Measurements from ENCODE around the gene ANKRD55.
"Not testable (repeated sequence)": the region's sequence is repeated elsewhere in the genome, so short reads cannot be mapped to it uniquely, and the experiment has no call there.

ANKRD55 gene

DNA sequence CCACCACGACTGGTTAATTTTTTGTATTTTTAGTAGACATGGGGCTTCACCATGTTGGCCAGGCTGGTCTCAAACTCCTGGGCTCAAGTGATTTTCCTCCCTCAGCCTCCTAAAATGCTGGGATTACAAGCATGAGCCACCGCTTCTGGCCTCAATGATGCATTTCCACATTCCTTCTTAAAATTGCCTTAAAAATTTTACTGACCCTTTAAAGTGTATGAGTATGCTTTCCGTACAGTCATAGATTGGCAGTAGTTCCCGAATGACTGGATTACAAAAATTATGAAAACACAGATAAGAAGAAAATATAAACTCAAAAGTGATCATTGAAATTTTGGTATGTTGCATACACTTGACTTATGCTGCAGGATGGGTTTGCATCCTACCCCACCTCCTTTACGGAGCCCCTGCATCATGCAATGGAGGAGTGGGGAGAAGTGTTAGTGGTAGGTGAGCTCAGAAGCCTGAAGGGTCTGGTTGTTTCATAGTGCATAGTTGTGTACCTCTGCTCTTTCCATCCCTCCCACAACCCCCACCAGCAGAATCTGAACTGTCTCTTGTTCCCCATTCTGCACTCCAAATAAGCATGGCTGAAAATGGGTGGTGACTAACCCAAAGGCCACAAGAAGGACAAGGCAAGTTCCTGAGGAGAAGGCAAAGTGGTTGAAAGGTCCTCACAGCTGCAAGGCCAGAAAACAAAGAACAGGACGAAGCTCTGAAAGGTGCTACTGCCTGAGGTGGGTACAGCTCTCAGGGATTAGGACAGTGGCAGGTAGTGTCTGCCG lies 26.8 kb downstream of the ANKRD55 start:
- no peak for DNase-seq

GRCh38 chr5:56203936-56204335 lies 29.2 kb downstream of the ANKRD55 start:
- not testable (repeated sequence) for DNase-seq

GRCh38 chr5:56202483-56202882 lies 30.6 kb downstream of the ANKRD55 start:
- no peak for DNase-seq

DNA sequence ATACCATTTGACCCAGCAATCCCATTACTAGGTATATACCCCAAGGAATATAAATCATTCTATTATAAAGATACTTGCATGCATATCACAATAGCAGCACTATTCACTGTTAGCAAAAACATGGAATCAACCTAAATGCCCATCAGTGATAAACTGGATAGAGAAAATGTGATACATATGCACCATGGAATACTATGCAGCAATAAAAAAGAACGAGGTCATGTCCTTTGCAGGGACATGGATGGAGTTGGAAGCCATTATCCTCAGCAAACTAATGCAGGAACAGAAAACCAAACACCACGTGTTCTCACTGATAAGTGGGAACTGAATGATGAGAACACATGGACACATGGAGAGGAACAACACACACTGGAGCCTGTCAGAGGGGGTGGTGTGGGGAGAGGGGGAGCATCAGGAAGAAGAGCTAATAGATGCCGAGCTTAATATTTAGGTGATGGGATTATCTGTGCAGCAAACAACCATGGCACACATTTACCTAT lies 31.3 kb downstream of the ANKRD55 start:
- not testable (repeated sequence) for DNase-seq

- DNase-seq = no peak
Observed at GRCh38 chr5:56200971-56201666, 32.0 kb downstream of the ANKRD55 start.

- no peak for DNase-seq
Observed at GRCh38 chr5:56195016-56195415, 38.1 kb downstream of the ANKRD55 start.

DNA sequence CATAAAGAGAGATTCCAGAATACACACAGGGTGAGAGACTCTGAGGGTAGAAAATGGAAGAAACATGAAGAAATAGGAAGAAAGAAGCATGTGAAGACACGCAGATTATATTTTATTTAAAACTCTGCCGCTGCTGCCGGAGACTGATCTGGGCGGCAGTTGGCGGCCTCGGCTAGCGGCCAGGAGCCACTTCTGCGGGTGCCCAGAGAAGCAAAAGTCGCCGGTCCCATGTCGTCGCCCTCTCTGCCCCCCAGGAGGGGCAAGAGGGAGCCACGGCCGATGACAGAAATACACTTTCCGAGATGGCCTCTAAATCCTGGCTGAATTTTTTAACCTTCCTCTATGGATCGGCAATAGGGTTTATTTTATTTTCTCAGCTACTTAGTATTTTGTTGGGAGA lies 40.9 kb downstream of the ANKRD55 start:
- DNase-seq = no peak

DNA sequence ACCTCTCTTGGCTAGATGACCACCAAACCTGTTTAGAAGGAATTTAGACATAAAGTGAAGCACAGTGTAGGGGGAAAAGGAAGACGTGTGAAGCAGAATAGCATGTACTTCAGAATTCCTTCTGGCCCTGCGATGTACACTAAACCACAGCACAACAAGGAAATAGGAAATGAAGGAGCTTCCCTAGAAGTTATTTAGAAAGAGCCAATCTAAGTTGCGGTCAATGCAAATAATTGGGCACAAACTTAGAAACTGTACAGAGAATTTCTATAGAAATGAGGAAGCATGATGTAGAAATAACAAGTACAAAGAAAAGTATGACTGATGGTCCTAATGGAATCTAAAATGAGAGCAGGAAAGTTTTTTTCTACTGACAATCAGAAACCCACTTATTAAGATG lies 41.5 kb downstream of the ANKRD55 start:
- DNase-seq = no peak

DNA sequence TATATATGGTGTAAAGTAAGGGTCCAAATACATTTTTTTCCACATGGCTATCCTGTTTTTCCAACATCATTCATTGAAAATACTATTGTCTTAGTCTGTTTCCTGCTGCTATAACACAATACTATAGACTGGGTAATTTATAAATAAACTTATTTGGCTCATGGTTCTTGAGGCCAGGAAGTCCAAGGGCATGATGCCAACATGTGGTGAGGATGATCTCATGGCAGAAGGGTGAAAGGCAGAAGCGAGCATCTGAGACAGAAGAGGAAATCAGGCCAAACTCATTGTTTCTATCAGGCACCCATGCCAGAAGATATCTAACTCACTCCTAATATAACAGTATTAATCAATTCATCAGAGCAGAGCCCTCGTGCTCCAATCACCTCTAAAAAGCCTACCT lies 42.6 kb downstream of the ANKRD55 start:
- DNase-seq = no peak

DNA sequence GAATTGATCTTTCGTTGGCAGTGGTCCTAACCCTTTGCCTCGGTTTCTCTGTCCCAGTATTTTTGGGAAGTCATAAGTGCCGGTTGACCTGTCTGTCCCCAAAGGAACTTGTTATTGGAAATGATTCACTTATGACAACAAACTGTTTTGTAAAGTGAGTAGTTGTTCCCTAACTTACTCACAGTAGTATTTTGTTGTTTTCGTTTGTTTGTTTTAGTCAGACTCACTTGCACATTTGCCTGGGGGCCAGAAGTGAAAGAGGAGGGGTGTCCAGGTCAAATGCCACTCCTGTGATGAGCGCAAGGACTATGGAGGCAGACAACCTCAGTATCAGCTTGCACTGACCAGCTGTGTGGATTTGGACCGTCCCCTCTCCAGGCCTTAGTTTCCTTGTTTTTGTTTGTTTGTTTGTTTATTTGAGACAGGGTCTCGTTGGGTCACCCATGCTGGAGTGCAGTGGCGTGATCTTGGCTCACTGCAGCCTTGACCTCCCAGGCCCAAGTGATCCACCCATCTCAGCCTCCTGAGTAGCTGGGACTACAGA lies 47.3 kb downstream of the ANKRD55 start:
- no peak for DNase-seq

GRCh38 chr5:56183506-56183905 lies 49.6 kb downstream of the ANKRD55 start:
- no peak for DNase-seq

DNA sequence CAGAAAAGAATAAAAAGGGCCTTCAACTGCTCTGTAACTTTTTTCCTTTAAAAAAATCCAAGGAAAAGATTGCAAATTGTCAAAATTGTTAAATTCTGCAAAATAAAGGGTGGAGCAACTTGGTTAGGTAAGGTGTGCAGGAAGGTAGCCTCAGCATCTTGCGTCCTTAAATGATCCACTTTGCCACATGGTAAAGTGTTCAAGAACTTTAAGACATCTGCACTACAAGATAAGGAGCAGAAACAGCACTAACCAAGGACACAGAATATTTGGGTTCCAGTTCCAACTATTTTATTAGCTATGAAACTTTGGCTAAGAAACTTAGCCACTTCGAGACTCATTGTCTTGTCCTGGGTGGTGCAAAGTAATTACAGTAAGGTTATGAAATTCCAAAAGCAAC lies 53.7 kb downstream of the ANKRD55 start:
- DNase-seq = no peak

DNA sequence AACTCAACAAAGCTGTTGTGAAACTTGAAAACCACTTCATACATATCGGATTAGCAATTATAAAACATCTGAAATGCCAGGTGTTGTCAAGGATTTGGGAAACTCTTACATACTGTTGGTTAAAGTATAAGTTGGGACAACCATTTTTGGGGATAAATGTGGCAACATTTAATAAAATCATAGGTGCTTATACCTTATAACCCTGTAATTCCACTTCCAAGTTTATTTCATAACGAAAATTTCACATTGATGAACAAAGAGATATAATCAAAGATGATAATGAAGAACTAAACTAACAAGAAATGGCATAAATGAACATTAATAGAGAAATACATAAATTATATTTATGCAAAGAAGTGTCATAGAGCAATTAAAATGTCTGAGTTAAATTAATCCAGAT lies 54.3 kb downstream of the ANKRD55 start:
- DNase-seq = no peak

- DNase-seq = no peak
Observed at GRCh38 chr5:56176871-56177533, 56.1 kb downstream of the ANKRD55 start.

GRCh38 chr5:56176155-56176798 lies 56.9 kb downstream of the ANKRD55 start:
- DNase-seq = no peak

- no peak for DNase-seq
Observed at GRCh38 chr5:56175488-56175887, 57.6 kb downstream of the ANKRD55 start.

- DNase-seq = no peak
Observed at GRCh38 chr5:56175021-56175420, 58.1 kb downstream of the ANKRD55 start.

DNA sequence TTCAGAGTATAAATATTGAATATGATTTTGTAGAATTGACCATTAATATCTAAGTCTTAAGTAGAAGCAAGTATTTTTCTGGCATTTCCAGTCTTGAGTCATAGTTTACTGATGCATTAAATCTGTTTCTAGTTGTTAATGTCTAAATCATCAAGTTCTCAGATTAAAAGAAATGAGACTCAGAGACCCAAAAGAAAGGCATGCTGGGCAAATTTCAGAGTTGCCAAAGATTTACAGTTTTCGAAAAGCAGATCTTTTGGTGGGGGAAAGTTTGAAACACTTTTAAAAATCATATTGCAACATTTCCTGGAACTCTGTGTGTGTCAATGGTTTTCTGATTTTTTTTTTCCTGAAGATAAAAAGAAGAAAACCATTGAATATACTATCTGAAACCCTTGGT lies 60.9 kb downstream of the ANKRD55 start:
- no peak for DNase-seq

- DNase-seq = no peak
Observed at GRCh38 chr5:56170557-56170956, 62.6 kb downstream of the ANKRD55 start.

DNA sequence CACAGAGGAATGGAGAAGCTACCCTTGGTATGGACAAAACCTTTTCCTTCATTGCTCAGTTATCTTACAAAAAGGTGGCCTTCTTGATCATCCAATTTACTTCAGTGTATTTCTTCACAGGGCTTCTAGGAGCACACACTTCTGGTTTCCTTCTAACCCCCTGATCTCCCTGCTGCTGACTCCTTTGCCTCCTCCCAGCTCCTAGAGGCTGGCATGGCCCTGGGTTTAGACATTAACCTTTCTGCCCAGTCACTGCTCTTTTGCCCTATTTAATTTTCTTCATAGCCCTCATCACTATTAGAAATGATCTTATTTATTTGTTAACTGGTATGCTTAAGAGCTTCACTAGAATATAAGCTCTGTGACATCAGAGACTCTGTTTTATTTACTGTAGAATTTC lies 63.2 kb downstream of the ANKRD55 start:
- no peak for DNase-seq

GRCh38 chr5:56169281-56169680 lies 63.8 kb downstream of the ANKRD55 start:
- no peak for DNase-seq

DNA sequence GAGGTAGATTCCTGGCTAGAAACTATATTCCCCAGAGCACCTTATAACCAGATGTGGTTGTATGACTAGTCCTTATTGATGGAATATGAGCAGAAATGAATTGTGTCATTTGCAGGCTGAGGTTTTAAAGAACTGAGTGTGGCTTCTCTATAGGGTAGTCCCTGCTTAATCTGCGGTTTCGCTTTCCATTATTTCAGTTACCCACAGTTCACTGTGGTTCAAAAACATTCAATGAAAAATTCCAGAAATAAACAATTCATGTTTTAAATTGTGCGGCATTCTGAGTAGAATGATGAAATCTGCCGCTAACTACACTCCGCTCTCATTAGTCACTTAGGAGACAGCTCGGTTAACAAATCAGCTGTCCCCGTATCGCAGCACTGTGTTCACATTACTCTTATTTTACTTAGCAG lies 65.1 kb downstream of the ANKRD55 start:
- DNase-seq = no peak

GRCh38 chr5:56167519-56167918 lies 65.6 kb downstream of the ANKRD55 start:
- no peak for DNase-seq
